ENCODE measurements around the gene DBNDD1. TPM values are rescaled to one million over a fixed set of nuclear protein-coding genes. Genes with fewer than 3 reads are reported as not detected.

Gene DBNDD1
- total RNA-seq, 1 experiment from 2014 or later = 60.2 TPM

GRCh38 chr16:90040152-90041023 lies 21.1 kb upstream of the DBNDD1 start (continued):
- no peak for TF ChIP-seq FOSL1 (IDR thresholded peaks at IDR 0.05; ENCODE audit: low read depth)
- no peak for TF ChIP-seq CBX3 (IDR thresholded peaks at IDR 0.05; ENCODE audit: low read depth)
- TF ChIP-seq TCF7L2 (IDR thresholded peaks at IDR 0.05; ENCODE audit: borderline replicate concordance, extremely low read depth, insufficient read depth, insufficient read length) = no peak
- TF ChIP-seq EZH2phosphoT487 (IDR thresholded peaks at IDR 0.05; ENCODE audit: borderline replicate concordance) = no peak
- no peak for TF ChIP-seq REST (IDR thresholded peaks at IDR 0.05; ENCODE audit: low read depth)
- TF ChIP-seq RAD21 (IDR thresholded peaks at IDR 0.05; ENCODE audit: low read depth) = no peak
- TF ChIP-seq ZFX (IDR thresholded peaks at IDR 0.05) = no peak
- TF ChIP-seq CEBPB (IDR thresholded peaks at IDR 0.05; ENCODE audit: low read depth) = no peak
- TF ChIP-seq EZH2 (IDR thresholded peaks at IDR 0.05) = no peak

GRCh38 chr16:90037276-90037675 lies 18.0 kb upstream of the DBNDD1 start:
- no peaks in the 10 kb centered on the region for H3K27me3 ChIP-seq (ENCODE audit: insufficient read depth, low read length)
- no peak overlapping the region for H3K4me3 ChIP-seq (replicated peaks in 1 of 2; ENCODE audit: low read depth in 1 of 2, low read length in 2 of 2)
- TF ChIP-seq REST (IDR thresholded peaks at IDR 0.05; ENCODE audit: low read depth) = no peak
- no peak for TF ChIP-seq EGR1 (IDR thresholded peaks at IDR 0.05; ENCODE audit: low read depth)
- no peak for TF ChIP-seq MAX (IDR thresholded peaks at IDR 0.05)
- H3K9me2 ChIP-seq (ENCODE audit: insufficient read depth) = no peaks in the 10 kb centered on the region
- no peak overlapping the region; the same call in 1 of the 2 replicates for H3K27ac ChIP-seq (ENCODE audit: low read depth, low read length)
- no peak for DNase-seq (ENCODE audit: low read depth, low spot score)
- no peaks in the 10 kb centered on the region for H3K9me3 ChIP-seq (ENCODE audit: control insufficient read depth in 1 of 2, insufficient read depth in 1 of 2, low read depth in 1 of 2, low read length in 2 of 2)
- H2AFZ ChIP-seq (ENCODE audit: low read depth, low read length, poor library complexity, severe bottlenecking) = no peak overlapping the region
- CTCF ChIA-PET = no interaction called here
- H3K4me2 ChIP-seq (ENCODE audit: low read length) = no peak overlapping the region
- intact Hi-C loops (cut with micrococcal nuclease) = no loop called here
- H3K4me1 ChIP-seq (ENCODE audit: control insufficient read depth in 1 of 2, insufficient read depth in 2 of 2, low read length in 2 of 2) = no peaks in the 10 kb centered on the region
- POLR2A ChIA-PET = no interaction called here
- peaks cover 54 to 76% of the 10 kb centered on the region in 2 experiments for H3K36me3 ChIP-seq (ENCODE audit: control insufficient read depth in 1 of 2, insufficient read depth in 2 of 2, low read length in 2 of 2)
- no TSS peak for BruUV-seq (replicated peaks)
- ATAC-seq = no peak
- H3K9ac ChIP-seq (ENCODE audit: low read length) = no peak overlapping the region
- RAD21 ChIA-PET (ENCODE audit: low non-redundant PET in 1 of 2, low total read pairs in 2 of 2, uncharacterized antibody in 2 of 2, unreplicated experiment in 2 of 2) = no interaction called here
- H4K20me1 ChIP-seq (ENCODE audit: insufficient read depth) = no peaks in the 10 kb centered on the region
- no peaks in the 10 kb centered on the region for H3K79me2 ChIP-seq (ENCODE audit: insufficient read depth, low read length)
